ENCODE results near the gene TIPIN.
A peak's percentile ranks its signal among the peaks of the same experiment; 100 is the strongest.
"Not testable (repeated sequence)": the region's sequence is repeated elsewhere in the genome, so short reads cannot be mapped to it uniquely, and the experiment has no call there.

TIPIN gene

DNA sequence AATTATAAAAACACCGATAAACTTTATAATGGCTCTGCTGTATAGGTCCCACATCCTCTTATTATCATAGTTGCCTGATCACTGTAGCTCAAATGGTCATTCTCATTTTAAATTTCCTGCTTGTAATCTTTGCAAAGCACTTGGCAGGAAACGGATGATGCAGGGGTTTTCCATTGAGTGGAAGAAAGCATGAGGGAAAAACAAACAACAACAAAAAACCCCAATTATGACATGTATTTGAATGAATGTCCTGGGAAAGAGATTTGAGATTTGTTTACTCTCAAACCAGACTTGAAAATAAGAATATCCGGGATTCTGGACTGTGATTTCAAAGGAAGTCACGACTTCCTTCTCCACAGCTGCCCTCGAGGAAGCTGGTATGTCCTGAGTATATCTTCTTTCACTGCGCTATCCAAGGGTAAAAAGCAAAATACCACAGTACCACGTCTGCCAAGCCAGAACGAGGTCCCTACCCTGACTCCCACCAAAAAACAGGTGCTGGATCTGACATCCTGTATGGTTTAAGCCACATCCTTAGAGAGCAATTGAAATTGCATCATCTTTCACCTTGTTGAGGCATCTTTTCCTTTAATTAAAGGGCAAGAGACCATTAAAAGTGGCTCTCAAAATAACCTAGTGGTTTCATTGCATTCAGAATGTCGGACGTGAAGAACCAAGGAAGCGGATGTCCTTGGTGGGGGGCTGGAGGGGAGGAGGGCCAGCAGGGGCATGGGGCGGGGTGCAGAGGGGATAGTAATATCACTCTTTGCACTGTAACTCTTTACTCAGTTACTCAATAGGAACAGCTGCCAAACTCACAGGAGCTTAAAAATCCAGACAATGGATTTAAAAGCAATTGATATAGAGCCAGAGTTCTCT is 13.5 kb upstream of the TIPIN start:
- ChIA-PET CTCF (interaction anchor here (1.7 to 2.0 kb wide), 2 partner anchors 12 to 15 kb away, joined by 4 read pairs; no protein-coding TSS in a partner anchor), POLR2A (interaction anchor here (0.6 kb wide), 1 partner anchor 1116 kb away, joined by 3 read pairs; no protein-coding TSS in a partner anchor)
- peak in 2 of 3 donors; percentile 77 to 85 for DNase-seq
- no peak overlapping the region for H3K27ac ChIP-seq (ENCODE audit: insufficient read depth in 1 of 2, low read depth in 1 of 2, low read length in 2 of 2, poor library complexity in 1 of 2, severe bottlenecking in 2 of 2)
- peaks cover 0 to 7% (median 4%) of the 10 kb centered on the region in 5 experiments for H3K9me3 ChIP-seq (ENCODE audit: control extremely low read depth in 1 of 5, control insufficient read depth in 4 of 5, insufficient read depth in 2 of 5, low read depth in 1 of 5, low read length in 4 of 5)
- H3K27me3 ChIP-seq (replicated peaks in 2 of 5; ENCODE audit: control insufficient read depth in 4 of 5, insufficient read depth in 5 of 5, low read length in 4 of 5), result no peaks in the 10 kb centered on the region
- H3K4me1 ChIP-seq (ENCODE audit: control extremely low read depth in 1 of 4, control insufficient read depth in 4 of 4, insufficient read depth in 4 of 4, low read length in 3 of 4), result peaks cover 6 to 14% (median 7%) of the 10 kb centered on the region in 4 experiments
- H3K36me3 ChIP-seq (ENCODE audit: control insufficient read depth in 4 of 4, insufficient read depth in 4 of 4, low read length in 3 of 4), result no peaks in the 10 kb centered on the region
- 12% methylated on average over 9 of the region's 12 CpGs for WGBS (ENCODE audit: insufficient coverage)
- H3K4me3 ChIP-seq (ENCODE audit: control insufficient read depth in 1 of 7, extremely low read depth in 1 of 7, insufficient read depth in 4 of 7, low read depth in 2 of 7, low read length in 6 of 7), result peak overlapping the region in 5 of 7 experiments; percentile 40 to 54 (median 48)

DNA sequence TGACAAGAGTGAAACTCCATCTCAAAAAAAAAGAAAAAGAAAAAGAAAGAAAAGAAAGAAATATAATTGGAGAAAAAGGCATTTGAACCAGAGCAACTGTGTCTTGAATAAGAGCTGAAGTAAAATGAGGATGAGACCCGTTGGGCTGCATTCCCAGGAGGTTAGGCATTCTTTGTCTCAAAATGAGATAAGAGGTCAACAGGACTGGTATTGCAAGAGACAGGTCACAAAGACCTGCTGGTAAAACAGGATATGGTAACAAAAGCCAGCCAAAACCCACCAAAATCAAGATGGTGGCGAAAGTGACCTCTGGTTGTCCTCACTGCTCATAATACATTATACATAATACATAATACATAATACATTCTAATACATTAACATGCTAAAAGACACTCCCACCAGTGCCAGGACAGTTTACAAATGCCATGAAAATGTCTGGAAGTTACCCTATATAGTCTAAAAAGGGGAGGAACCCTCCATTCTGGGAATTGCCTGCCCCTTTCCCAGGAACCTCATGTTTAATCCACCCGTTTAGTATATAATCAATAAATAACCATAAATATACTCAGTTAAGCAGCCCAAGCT is 8.6 kb upstream of the TIPIN start:
- peaks cover 4 to 7% (median 5%) of the 10 kb centered on the region in 4 experiments for H3K4me1 ChIP-seq (ENCODE audit: control extremely low read depth in 1 of 4, control insufficient read depth in 4 of 4, insufficient read depth in 4 of 4, low read length in 3 of 4)
- 100% methylated on average over 1 of the region's 3 CpGs for WGBS (ENCODE audit: insufficient coverage)
- no peaks in the 10 kb centered on the region for H3K9me3 ChIP-seq (ENCODE audit: control extremely low read depth in 1 of 5, control insufficient read depth in 4 of 5, insufficient read depth in 2 of 5, low read depth in 1 of 5, low read length in 4 of 5)
- H3K27ac ChIP-seq (ENCODE audit: insufficient read depth in 1 of 2, low read depth in 1 of 2, low read length in 2 of 2, poor library complexity in 1 of 2, severe bottlenecking in 2 of 2), result no peak overlapping the region
- H3K27me3 ChIP-seq (replicated peaks in 2 of 5; ENCODE audit: control insufficient read depth in 4 of 5, insufficient read depth in 5 of 5, low read length in 4 of 5), result no peaks in the 10 kb centered on the region
- ChIA-PET CTCF (no interaction called here), POLR2A (no interaction called here)
- no peak for DNase-seq
- H3K36me3 ChIP-seq (ENCODE audit: control insufficient read depth in 4 of 4, insufficient read depth in 4 of 4, low read length in 3 of 4), result no peaks in the 10 kb centered on the region
- no peak overlapping the region for H3K4me3 ChIP-seq (ENCODE audit: control insufficient read depth in 1 of 7, extremely low read depth in 1 of 7, insufficient read depth in 4 of 7, low read depth in 2 of 7, low read length in 6 of 7)

DNA sequence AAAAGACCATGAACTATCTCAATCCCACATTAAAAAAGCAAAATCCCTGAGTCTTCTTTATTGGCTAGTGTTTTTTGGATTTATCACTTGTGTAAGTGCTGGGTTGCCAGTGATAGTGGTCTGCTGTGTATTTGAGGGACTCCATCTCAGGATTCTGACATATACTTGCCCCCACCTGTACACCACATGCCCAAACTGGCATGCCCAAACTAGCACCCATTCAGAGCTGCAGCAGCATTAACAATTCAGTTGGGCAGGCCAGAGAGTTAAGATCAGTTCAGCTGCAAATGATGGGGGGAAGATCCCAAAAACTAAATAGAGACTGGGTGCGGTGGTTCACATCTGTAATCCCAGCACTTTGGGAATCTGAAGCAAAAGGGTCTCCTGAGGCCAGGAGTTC is 6.3 kb upstream of the TIPIN start:
- Histone ChIP-seq H3K9me3 (ENCODE audit: control extremely low read depth in 1 of 5, control insufficient read depth in 4 of 5, insufficient read depth in 2 of 5, low read depth in 1 of 5, low read length in 4 of 5) (no peaks in the 10 kb centered on the region), H3K4me1 (ENCODE audit: control extremely low read depth in 1 of 4, control insufficient read depth in 4 of 4, insufficient read depth in 4 of 4, low read length in 3 of 4) (no peaks in the 10 kb centered on the region), H3K27me3 (replicated peaks in 2 of 5; ENCODE audit: control insufficient read depth in 4 of 5, insufficient read depth in 5 of 5, low read length in 4 of 5) (no peaks in the 10 kb centered on the region), H3K27ac (ENCODE audit: insufficient read depth in 1 of 2, low read depth in 1 of 2, low read length in 2 of 2, poor library complexity in 1 of 2, severe bottlenecking in 2 of 2) (no peak overlapping the region), H3K4me3 (ENCODE audit: control insufficient read depth in 1 of 7, extremely low read depth in 1 of 7, insufficient read depth in 4 of 7, low read depth in 2 of 7, low read length in 6 of 7) (no peak overlapping the region), H3K36me3 (ENCODE audit: control insufficient read depth in 4 of 4, insufficient read depth in 4 of 4, low read length in 3 of 4) (no peaks in the 10 kb centered on the region)
- POLR2A ChIA-PET, result no interaction called here
- 83% methylated on average over 1 of the region's 1 CpG for WGBS (ENCODE audit: insufficient coverage)
- DNase-seq, result no peak
- CTCF ChIA-PET, result interaction anchor here (1.0 kb wide), 1 partner anchor 136 kb away, joined by 4 read pairs; no protein-coding TSS in a partner anchor

DNA sequence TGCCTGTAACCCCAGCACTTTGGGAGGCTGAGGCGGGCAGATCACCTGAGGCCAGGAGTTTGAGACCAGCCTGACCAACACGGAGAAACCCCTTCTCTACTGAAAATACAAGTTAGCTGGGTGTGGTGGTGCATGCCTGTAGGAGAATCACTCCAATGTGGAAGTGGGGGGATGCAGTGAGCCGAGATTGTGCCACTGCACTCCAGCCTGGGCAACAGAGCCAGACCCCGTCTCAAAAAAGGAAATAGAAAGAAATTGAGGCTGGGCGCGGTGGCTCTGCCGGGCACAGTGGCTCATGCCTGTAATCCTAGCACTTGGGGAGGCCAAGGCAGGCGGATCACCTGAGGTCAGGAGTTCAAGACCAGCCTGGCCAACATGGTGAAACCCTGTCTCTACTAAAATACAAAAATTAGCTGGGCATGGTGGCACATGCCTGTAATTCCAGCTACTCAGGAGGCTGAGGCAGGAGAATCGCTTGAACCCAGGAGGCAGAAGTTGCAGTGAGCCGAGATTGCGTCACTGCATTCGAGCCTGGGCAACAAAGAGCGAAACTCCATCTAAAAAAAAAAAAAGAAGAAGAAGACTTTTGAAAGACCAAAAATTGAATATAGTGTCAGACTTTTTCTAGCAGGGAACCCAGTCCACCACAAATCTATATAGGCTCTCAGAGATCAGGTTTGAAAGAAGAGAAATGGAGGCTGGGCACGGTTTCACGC is 5.4 kb upstream of the TIPIN start:
- WGBS (ENCODE audit: insufficient coverage), result over 99% methylated on average over 7 of the region's 15 CpGs

DNA sequence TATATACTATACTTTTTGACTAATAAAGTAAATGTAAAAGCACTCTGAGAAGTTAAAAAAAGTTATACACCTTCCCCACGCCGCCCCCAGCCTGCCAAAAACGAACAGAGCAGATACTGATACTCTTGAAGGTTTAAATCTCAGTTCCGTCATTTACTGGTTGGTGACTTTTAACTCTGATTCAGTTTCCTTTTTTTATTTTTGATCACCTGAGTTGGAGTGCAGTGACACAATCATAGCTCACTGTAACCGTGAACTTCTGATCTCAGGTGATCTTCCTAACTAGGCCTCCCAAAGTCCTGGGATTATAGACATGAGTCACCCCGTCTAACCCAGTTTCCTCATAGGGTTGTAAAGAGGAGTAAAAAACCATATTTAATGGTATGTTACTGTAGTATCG is 3.3 kb upstream of the TIPIN start:
- no peaks in the 10 kb centered on the region for H3K36me3 ChIP-seq (ENCODE audit: control insufficient read depth in 4 of 4, insufficient read depth in 4 of 4, low read length in 3 of 4)
- peaks cover 4 to 15% (median 13%) of the 10 kb centered on the region in 4 experiments for H3K4me1 ChIP-seq (ENCODE audit: control extremely low read depth in 1 of 4, control insufficient read depth in 4 of 4, insufficient read depth in 4 of 4, low read length in 3 of 4)
- no peaks in the 10 kb centered on the region for H3K9me3 ChIP-seq (ENCODE audit: control extremely low read depth in 1 of 5, control insufficient read depth in 4 of 5, insufficient read depth in 2 of 5, low read depth in 1 of 5, low read length in 4 of 5)
- no peak for DNase-seq
- ChIA-PET CTCF (no interaction called here), POLR2A (no interaction called here)
- no peak overlapping the region for H3K4me3 ChIP-seq (ENCODE audit: control insufficient read depth in 1 of 7, extremely low read depth in 1 of 7, insufficient read depth in 4 of 7, low read depth in 2 of 7, low read length in 6 of 7)
- no peak overlapping the region for H3K27ac ChIP-seq (ENCODE audit: insufficient read depth in 1 of 2, low read depth in 1 of 2, low read length in 2 of 2, poor library complexity in 1 of 2, severe bottlenecking in 2 of 2)
- WGBS (ENCODE audit: insufficient coverage), result 98% methylated on average over 5 of the region's 7 CpGs
- H3K27me3 ChIP-seq (replicated peaks in 2 of 5; ENCODE audit: control insufficient read depth in 4 of 5, insufficient read depth in 5 of 5, low read length in 4 of 5), result no peaks in the 10 kb centered on the region

More for the DNA sequence above, 5.4 kb upstream of the TIPIN start:
- DNase-seq; H3K36me3 ChIP-seq (ENCODE audit: control insufficient read depth in 4 of 4, insufficient read depth in 4 of 4, low read length in 3 of 4); H3K27me3 ChIP-seq (replicated peaks in 2 of 5; ENCODE audit: control insufficient read depth in 4 of 5, insufficient read depth in 5 of 5, low read length in 4 of 5); H3K4me1 ChIP-seq (ENCODE audit: control extremely low read depth in 1 of 4, control insufficient read depth in 4 of 4, insufficient read depth in 4 of 4, low read length in 3 of 4); H3K9me3 ChIP-seq (ENCODE audit: control extremely low read depth in 1 of 5, control insufficient read depth in 4 of 5, insufficient read depth in 2 of 5, low read depth in 1 of 5, low read length in 4 of 5); POLR2A ChIA-PET; H3K4me3 ChIP-seq (ENCODE audit: control insufficient read depth in 1 of 7, extremely low read depth in 1 of 7, insufficient read depth in 4 of 7, low read depth in 2 of 7, low read length in 6 of 7); CTCF ChIA-PET; H3K27ac ChIP-seq (ENCODE audit: insufficient read depth in 1 of 2, low read depth in 1 of 2, low read length in 2 of 2, poor library complexity in 1 of 2, severe bottlenecking in 2 of 2): not testable (repeated sequence)

DNA sequence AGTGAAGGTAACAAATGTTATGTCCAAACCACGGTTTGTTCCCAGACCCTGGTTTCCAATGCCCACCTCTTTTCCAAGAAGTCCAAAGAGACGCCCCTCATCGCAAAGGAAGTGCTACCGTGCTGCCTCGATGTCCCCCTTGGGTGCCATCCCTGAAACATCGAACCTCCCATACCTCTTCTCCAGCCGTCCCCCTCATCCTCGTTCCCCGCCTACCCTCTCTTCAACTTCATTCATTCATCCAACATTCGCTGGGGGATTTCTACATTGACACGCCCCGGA is 467 bp downstream of the TIPIN start:
- Histone ChIP-seq H3K4me1 (ENCODE audit: control extremely low read depth in 1 of 4, control insufficient read depth in 4 of 4, insufficient read depth in 4 of 4, low read length in 3 of 4) (peaks cover 4 to 20% (median 15%) of the 10 kb centered on the region in 4 experiments), H3K36me3 (ENCODE audit: control insufficient read depth in 4 of 4, insufficient read depth in 4 of 4, low read length in 3 of 4) (peaks cover 0 to 14% (median 6%) of the 10 kb centered on the region in 4 experiments), H3K27me3 (replicated peaks in 2 of 5; ENCODE audit: control insufficient read depth in 4 of 5, insufficient read depth in 5 of 5, low read length in 4 of 5) (no peaks in the 10 kb centered on the region), H3K9me3 (ENCODE audit: control extremely low read depth in 1 of 5, control insufficient read depth in 4 of 5, insufficient read depth in 2 of 5, low read depth in 1 of 5, low read length in 4 of 5) (no peaks in the 10 kb centered on the region), H3K27ac (ENCODE audit: insufficient read depth in 1 of 2, low read depth in 1 of 2, low read length in 2 of 2, poor library complexity in 1 of 2, severe bottlenecking in 2 of 2) (peak overlapping the region; percentile 54 to 82), H3K4me3 (ENCODE audit: control insufficient read depth in 1 of 7, extremely low read depth in 1 of 7, insufficient read depth in 4 of 7, low read depth in 2 of 7, low read length in 6 of 7) (peak overlapping the region; percentile 67 to 94 (median 87))
- DNase-seq, result no peak
- WGBS (ENCODE audit: insufficient coverage), result 0% methylated on average over 12 of the region's 12 CpGs
- POLR2A ChIA-PET, result interaction anchor here (0.6 to 1.4 kb wide), 2 partner anchors 55 to 143 kb away, joined by 4 read pairs; no protein-coding TSS in a partner anchor
- CTCF ChIA-PET, result interaction anchor here (3.3 kb wide), 1 partner anchor 142 kb away, joined by 19 read pairs; the partner anchor contains the start of gene SNAPC5
